OCI-LY1 (cell line): ENCODE results near the gene CNOT4.

Experiments used
- H2AFZ ChIP-seq: fragments of 200-600 bp; sonication (generic), shearing (Covaris generic); 2 replicates; pipeline ENCODE4 v1.6.0; 2014; ENCODE audit warnings: antibody characterized with exemption, mild to moderate bottlenecking, low read length
- H3F3A ChIP-seq: fragments of 200-600 bp; sonication (generic), shearing (Covaris generic); 2 replicates; pipeline ENCODE4 v1.6.0; 2014; ENCODE audit warnings: mild to moderate bottlenecking, antibody characterized with exemption, low read length, moderate library complexity; ENCODE audit not compliant: insufficient read depth
- H3K27ac ChIP-seq: fragments of 200-600 bp; sonication (generic); 2 replicates; pipeline ENCODE4 v1.5.1; 2014; ENCODE audit warnings: low read length, mixed run types, mild to moderate bottlenecking, low read depth; ENCODE audit not compliant: poor library complexity, severe bottlenecking
- H3K27me3 ChIP-seq: fragments of 200-600 bp; sonication (generic); 2 replicates; pipeline ENCODE4 v1.6.0; 2014; ENCODE audit warnings: antibody characterized with exemption, mild to moderate bottlenecking, low read length, moderate library complexity; ENCODE audit not compliant: insufficient read depth
- H3K36me3 ChIP-seq: fragments of 200-600 bp; sonication (generic); 2 replicates; pipeline ENCODE4 v1.6.1; 2014; ENCODE audit warnings: mild to moderate bottlenecking, antibody characterized with exemption, low read length, moderate library complexity, mixed read lengths; ENCODE audit not compliant: insufficient read depth
- H3K4me1 ChIP-seq: fragments of 200-600 bp; sonication (generic); 2 replicates; pipeline ENCODE4 v1.5.1; 2014; ENCODE audit warnings: mild to moderate bottlenecking, low read length, moderate library complexity; ENCODE audit not compliant: insufficient read depth, severe bottlenecking
- H3K4me2 ChIP-seq: fragments of 200-600 bp; sonication (generic), shearing (Covaris generic); 2 replicates; pipeline ENCODE4 v1.6.1; 2014; ENCODE audit warnings: low read length
- H3K4me3 ChIP-seq: fragments of 200-600 bp; sonication (generic); 2 replicates; pipeline ENCODE4 v1.5.1; 2014; ENCODE audit warnings: low read length, low read depth, mild to moderate bottlenecking, mixed read lengths; ENCODE audit not compliant: poor library complexity, severe bottlenecking
- H3K79me2 ChIP-seq: fragments of 200-600 bp; shearing (Covaris generic); 2 replicates; pipeline ENCODE4 v1.6.1; 2016; ENCODE audit warnings: mixed run types, low read length, mixed read lengths; ENCODE audit not compliant: insufficient read depth
- H3K9ac ChIP-seq: fragments of 200-600 bp; sonication (generic), shearing (Covaris generic); 2 replicates; pipeline ENCODE4 v1.6.1; 2014; ENCODE audit warnings: mild to moderate bottlenecking, low read length, mixed read lengths
- H3K9me2 ChIP-seq: fragments of 200-600 bp; sonication (generic), shearing (Covaris generic); 2 replicates; pipeline ENCODE4 v1.6.1; 2014; ENCODE audit warnings: low read depth, mild to moderate bottlenecking, low read length, mixed read lengths
- H3K9me3 ChIP-seq: fragments of 200-600 bp; shearing (Covaris generic); 2 replicates; pipeline ENCODE4 v1.6.1; 2014; ENCODE audit warnings: low read length, mixed read lengths
- H4K20me1 ChIP-seq: fragments of 200-600 bp; sonication (generic), shearing (Covaris generic); 2 replicates; pipeline ENCODE4 v1.6.0; 2016; ENCODE audit warnings: mild to moderate bottlenecking, low read length; ENCODE audit not compliant: insufficient read depth
- CTCF ChIP-seq: fragments of 200-600 bp; sonication (generic), shearing (Covaris generic); IDR thresholded peaks from 2 replicates; pipeline ENCODE4 v1.5.1; 2017; ENCODE audit warnings: mild to moderate bottlenecking, antibody characterized with exemption, low read length, moderate library complexity, mixed read lengths
- EZH2 ChIP-seq: fragments of 200-600 bp; sonication (generic), shearing (Covaris generic); IDR thresholded peaks from 2 replicates; pipeline ENCODE4 v1.8.0; 2017; ENCODE audit warnings: borderline replicate concordance, mixed run types, mild to moderate bottlenecking, antibody characterized with exemption, low read length, moderate library complexity, mixed read lengths

CNOT4 gene

GRCh38 chr7:135538376-135538775 is 28.5 kb upstream of the CNOT4 start:
- no peaks in the 10 kb centered on the region for H3K79me2 ChIP-seq
- TF ChIP-seq CTCF = no peak
- no peak for TF ChIP-seq EZH2
- H3K9me3 ChIP-seq = peaks cover 5% of the 10 kb centered on the region; the same call in 1 of the 2 replicates
- H3K4me3 ChIP-seq = no peak overlapping the region
- peaks cover 10% of the 10 kb centered on the region; the same call in 1 of the 2 replicates for H3K27me3 ChIP-seq
- H3K9me2 ChIP-seq = no peaks in the 10 kb centered on the region
- H2AFZ ChIP-seq = no peak overlapping the region
- no peak overlapping the region for H3K4me2 ChIP-seq
- no peaks in the 10 kb centered on the region for H3K4me1 ChIP-seq
- H4K20me1 ChIP-seq = no peaks in the 10 kb centered on the region
- no peaks in the 10 kb centered on the region; the same call in 1 of the 2 replicates for H3K36me3 ChIP-seq
- H3K9ac ChIP-seq = no peak overlapping the region
- no peaks in the 10 kb centered on the region for H3F3A ChIP-seq
- H3K27ac ChIP-seq = no peak overlapping the region

- Histone ChIP-seq H3K9me3 (peaks cover 5% of the 10 kb centered on the region; the same call in 1 of the 2 replicates), H3K4me2 (no peak overlapping the region), H3K4me3 (no peak overlapping the region), H3K36me3 (no peaks in the 10 kb centered on the region; the same call in 1 of the 2 replicates), H3K27me3 (peaks cover 10% of the 10 kb centered on the region; the same call in 1 of the 2 replicates), H2AFZ (no peak overlapping the region), H4K20me1 (no peaks in the 10 kb centered on the region), H3F3A (no peaks in the 10 kb centered on the region), H3K9ac (no peak overlapping the region), H3K27ac (no peak overlapping the region), H3K4me1 (no peaks in the 10 kb centered on the region), H3K79me2 (no peaks in the 10 kb centered on the region), H3K9me2 (no peaks in the 10 kb centered on the region)
- no peak for TF ChIP-seq CTCF
- no peak for TF ChIP-seq EZH2
Observed at GRCh38 chr7:135537905-135538304, 28.0 kb upstream of the CNOT4 start.

- Histone ChIP-seq H3K27ac (no peak overlapping the region), H3K4me1 (no peaks in the 10 kb centered on the region), H3K79me2 (no peaks in the 10 kb centered on the region), H2AFZ (no peak overlapping the region), H4K20me1 (no peaks in the 10 kb centered on the region), H3K9me2 (no peaks in the 10 kb centered on the region), H3K4me3 (no peak overlapping the region), H3K4me2 (no peak overlapping the region), H3K9me3 (peaks cover 5% of the 10 kb centered on the region; the same call in 1 of the 2 replicates), H3K27me3 (peaks cover 10% of the 10 kb centered on the region; the same call in 1 of the 2 replicates), H3F3A (no peaks in the 10 kb centered on the region), H3K36me3 (no peaks in the 10 kb centered on the region; the same call in 1 of the 2 replicates), H3K9ac (no peak overlapping the region)
- TF ChIP-seq CTCF (no peak), EZH2 (no peak)
Observed at GRCh38 chr7:135537453-135537852, 27.6 kb upstream of the CNOT4 start.
